Lower leg skin (tissue), 3 donors: Measurements from ENCODE around the gene FPR1.

Experiments
- POLR2A ChIP-seq, 2 donors: fragments of 450-650 bp; IDR thresholded peaks; one replicate each; pipeline ENCODE4 v1.6.1; 2016 to 2017; ENCODE audit warnings: antibody characterized with exemption in 2 of 2, mild to moderate bottlenecking in 1 of 2, moderate library complexity in 1 of 2
- TF ChIP-seq, protein P1 (sequence below), 3 donors: fragments of 450-650 bp; IDR thresholded peaks; one replicate each; pipeline ENCODE4 v1.5.1; 2016; ENCODE audit warnings: antibody characterized with exemption in 3 of 3, mild to moderate bottlenecking in 3 of 3, moderate library complexity in 2 of 3

- TF ChIP-seq POLR2A (IDR thresholded peaks at IDR 0.05), result no peak
- TF ChIP-seq, protein P1, sequence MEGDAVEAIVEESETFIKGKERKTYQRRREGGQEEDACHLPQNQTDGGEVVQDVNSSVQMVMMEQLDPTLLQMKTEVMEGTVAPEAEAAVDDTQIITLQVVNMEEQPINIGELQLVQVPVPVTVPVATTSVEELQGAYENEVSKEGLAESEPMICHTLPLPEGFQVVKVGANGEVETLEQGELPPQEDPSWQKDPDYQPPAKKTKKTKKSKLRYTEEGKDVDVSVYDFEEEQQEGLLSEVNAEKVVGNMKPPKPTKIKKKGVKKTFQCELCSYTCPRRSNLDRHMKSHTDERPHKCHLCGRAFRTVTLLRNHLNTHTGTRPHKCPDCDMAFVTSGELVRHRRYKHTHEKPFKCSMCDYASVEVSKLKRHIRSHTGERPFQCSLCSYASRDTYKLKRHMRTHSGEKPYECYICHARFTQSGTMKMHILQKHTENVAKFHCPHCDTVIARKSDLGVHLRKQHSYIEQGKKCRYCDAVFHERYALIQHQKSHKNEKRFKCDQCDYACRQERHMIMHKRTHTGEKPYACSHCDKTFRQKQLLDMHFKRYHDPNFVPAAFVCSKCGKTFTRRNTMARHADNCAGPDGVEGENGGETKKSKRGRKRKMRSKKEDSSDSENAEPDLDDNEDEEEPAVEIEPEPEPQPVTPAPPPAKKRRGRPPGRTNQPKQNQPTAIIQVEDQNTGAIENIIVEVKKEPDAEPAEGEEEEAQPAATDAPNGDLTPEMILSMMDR (IDR thresholded peaks at IDR 0.05), result no peak
Observed at GRCh38 chr19:51772977-51773376, 21.3 kb upstream of the FPR1 start.
